Osteoblast (primary cell): ENCODE measurements around the gene CUL3. TPM values are rescaled to one million over a fixed set of nuclear protein-coding genes. Genes with fewer than 3 reads are reported as not detected.

Source experiments
- DNase-seq: peaks from one replicate; pipeline ENCODE4 v3.0.0; 2011; ENCODE audit warnings: low spot score, mixed read lengths; ENCODE audit not compliant: insufficient read length; ENCODE audit errors: missing footprints
- H2AFZ ChIP-seq: 2 replicates; pipeline ENCODE4 v1.6.0; 2011; ENCODE audit warnings: mild to moderate bottlenecking, low read length
- H3K27ac ChIP-seq: 2 replicates; pipeline ENCODE4 v1.5.1; 2011; ENCODE audit warnings: mild to moderate bottlenecking, low read depth, low read length, moderate library complexity
- H3K27me3 ChIP-seq: 2 replicates; pipeline ENCODE4 v1.6.0; 2012; ENCODE audit warnings: mild to moderate bottlenecking, control low read depth, inconsistent platforms, low read length, moderate library complexity; ENCODE audit not compliant: insufficient read depth
- H3K36me3 ChIP-seq: 2 replicates; pipeline ENCODE4 v1.5.1; 2011; ENCODE audit warnings: mild to moderate bottlenecking, low read length, control low read depth, moderate library complexity; ENCODE audit not compliant: insufficient read depth
- H3K4me1 ChIP-seq: 2 replicates; pipeline ENCODE4 v1.5.1; 2011; ENCODE audit warnings: mild to moderate bottlenecking, low read length, control low read depth, moderate library complexity; ENCODE audit not compliant: insufficient read depth
- H3K4me2 ChIP-seq: 2 replicates; pipeline ENCODE4 v1.6.0; 2011; ENCODE audit warnings: mild to moderate bottlenecking, low read length; ENCODE audit not compliant: insufficient read depth
- H3K4me3 ChIP-seq: fragments of 200-600 bp; sonication (generic); 3 replicates; pipeline ENCODE4 v1.5.1; 2012; ENCODE audit warnings: mild to moderate bottlenecking, low read length, inconsistent platforms; ENCODE audit not compliant: insufficient read depth
- H3K79me2 ChIP-seq: 2 replicates; pipeline ENCODE4 v1.6.0; 2012; ENCODE audit warnings: mild to moderate bottlenecking, low read length, control low read depth, inconsistent platforms; ENCODE audit not compliant: insufficient read depth
- H3K9me3 ChIP-seq: 2 replicates; pipeline ENCODE4 v1.5.1; 2011; ENCODE audit warnings: low read depth, low read length, control low read depth
- H4K20me1 ChIP-seq: 2 replicates; pipeline ENCODE4 v1.6.0; 2012; ENCODE audit warnings: mild to moderate bottlenecking, low read length, control low read depth; ENCODE audit not compliant: insufficient read depth
- CTCF ChIP-seq: IDR thresholded peaks from 2 replicates; pipeline ENCODE4 v1.5.1; 2011; ENCODE audit warnings: mild to moderate bottlenecking, low read depth, low read length, moderate library complexity; ENCODE audit errors: extremely low read depth
- total RNA-seq: library from RNA; depleted of rRNA; stranded (reverse); fragments of >200 nt; gene quantifications from 2 replicates; pipeline ENCODE4 v1.2.3, GENCODE V29; 2012

The CUL3 gene
- total RNA-seq, 1 donor = 64.4 TPM

GRCh38 chr2:224428787-224429440 lies 156.2 kb downstream of the CUL3 start:
- Histone ChIP-seq H3K4me2 (no peak overlapping the region), H3K79me2 (no peaks in the 10 kb centered on the region), H3K27ac (no peak overlapping the region), H3K9me3 (no peaks in the 10 kb centered on the region), H2AFZ (no peak overlapping the region), H4K20me1 (no peaks in the 10 kb centered on the region), H3K27me3 (no peaks in the 10 kb centered on the region), H3K36me3 (no peaks in the 10 kb centered on the region), H3K4me3 (no peak overlapping the region), H3K4me1 (no peaks in the 10 kb centered on the region)
- no peak for DNase-seq
- TF ChIP-seq CTCF = no peak

- Histone ChIP-seq H3K36me3 (no peaks in the 10 kb centered on the region), H3K9me3 (no peaks in the 10 kb centered on the region), H3K4me3 (no peak overlapping the region), H3K27ac (no peak overlapping the region), H3K4me1 (no peaks in the 10 kb centered on the region), H4K20me1 (no peaks in the 10 kb centered on the region), H3K27me3 (no peaks in the 10 kb centered on the region), H3K4me2 (no peak overlapping the region), H3K79me2 (no peaks in the 10 kb centered on the region), H2AFZ (no peak overlapping the region)
- no peak for TF ChIP-seq CTCF
- DNase-seq = peak; percentile 21
Observed at GRCh38 chr2:224427471-224427870, 157.7 kb downstream of the CUL3 start.

GRCh38 chr2:224426656-224427055 lies 158.5 kb downstream of the CUL3 start:
- Histone ChIP-seq H3K9me3 (no peaks in the 10 kb centered on the region), H3K4me1 (no peaks in the 10 kb centered on the region), H4K20me1 (no peaks in the 10 kb centered on the region), H3K4me3 (no peak overlapping the region), H3K27ac (no peak overlapping the region), H3K27me3 (no peaks in the 10 kb centered on the region), H3K36me3 (no peaks in the 10 kb centered on the region), H2AFZ (no peak overlapping the region), H3K4me2 (no peak overlapping the region), H3K79me2 (no peaks in the 10 kb centered on the region)
- TF ChIP-seq CTCF = no peak
- no peak for DNase-seq

- Histone ChIP-seq H3K27me3 (peaks cover 4% of the 10 kb centered on the region), H3K79me2 (no peaks in the 10 kb centered on the region), H4K20me1 (no peaks in the 10 kb centered on the region), H3K4me1 (no peaks in the 10 kb centered on the region), H3K4me2 (no peak overlapping the region), H2AFZ (no peak overlapping the region), H3K4me3 (no peak overlapping the region), H3K9me3 (no peaks in the 10 kb centered on the region), H3K36me3 (no peaks in the 10 kb centered on the region), H3K27ac (no peak overlapping the region)
- TF ChIP-seq CTCF = no peak
- DNase-seq = no peak
Observed at GRCh38 chr2:224421065-224421464, 164.1 kb downstream of the CUL3 start.

Other genes with a start within 250 kb of the CUL3 start
- gene FAM124B, start 183.3 kb downstream of the CUL3 start, total RNA-seq = not detected in 2 replicates
- gene CCDC195, start 131.0 kb upstream of the CUL3 start, total RNA-seq = not detected in 2 replicates